Gastrocnemius medialis (tissue), 4 donors: ENCODE data around the gene NR1D2.

Source experiments
- CTCF ChIP-seq, 5 experiments: fragments of 450-650 bp in 3 of 5; fragments of 200-600 bp in 2 of 5; sonication (generic) in 2 of 5; IDR thresholded peaks in 4 of 5; conservative IDR thresholded peaks in 1 of 5; 1 replicate in 4 of 5; 2 replicates in 1 of 5; pipeline ENCODE4 v1.5.1; 2016 to 2019; ENCODE audit warnings: antibody characterized with exemption in 5 of 5, mild to moderate bottlenecking in 3 of 5, moderate library complexity in 3 of 5
- POLR2A ChIP-seq, 2 donors: fragments of 450-650 bp; IDR thresholded peaks; one replicate each; pipeline ENCODE4 v1.6.1; 2017; ENCODE audit warnings: antibody characterized with exemption in 2 of 2, mild to moderate bottlenecking in 2 of 2, moderate library complexity in 2 of 2

GRCh38 chr3:23996095-23996524, 51.0 kb downstream of the NR1D2 start:
- TF ChIP-seq CTCF (IDR thresholded peaks at IDR 0.05 in 4 of 5, conservative IDR thresholded peaks at IDR 0.05 in 1 of 5), result no peak
- no peak for TF ChIP-seq POLR2A (IDR thresholded peaks at IDR 0.05)
